ENCODE results near the gene FAM149A. TPM values are rescaled to one million over a fixed set of nuclear protein-coding genes. Genes with fewer than 3 reads are reported as not detected.

Gene FAM149A
- total RNA-seq, 4 donors from 2014 or later, result 0.83 to 11.4 (median 4.0) TPM

GRCh38 chr4:186216465-186217024 lies 112.0 kb downstream of the FAM149A start:
- no peak for DNase-seq
- intact Hi-C loops (cut with DNase I), result no loop called here
- no peak overlapping the region for H3K27ac ChIP-seq
- H3K27me3 ChIP-seq, result no peaks in the 10 kb centered on the region
- TF ChIP-seq CTCF (IDR thresholded peaks at IDR 0.05) (no peak), POLR2A (IDR thresholded peaks at IDR 0.05) (no peak)
- H3K36me3 ChIP-seq, result no peaks in the 10 kb centered on the region
- H3K4me3 ChIP-seq, result no peak overlapping the region
- H3K4me1 ChIP-seq, result no peaks in the 10 kb centered on the region
- WGBS, 2 donors, result 57 to 62% methylated on average over 8 of the region's 8 CpGs
- no peaks in the 10 kb centered on the region for H3K9me3 ChIP-seq

- H3K9me3 ChIP-seq, result no peaks in the 10 kb centered on the region
- DNase-seq, result no peak
- no peaks in the 10 kb centered on the region for H3K36me3 ChIP-seq
- no peaks in the 10 kb centered on the region for H3K27me3 ChIP-seq
- TF ChIP-seq POLR2A (IDR thresholded peaks at IDR 0.05), result no peak
- TF ChIP-seq CTCF (IDR thresholded peaks at IDR 0.05), result no peak
- intact Hi-C loops (cut with DNase I), result no loop called here
- no peak overlapping the region for H3K27ac ChIP-seq
- whole genome bisulfite sequencing, 2 donors, result 60 to 83% methylated on average over 1 of the region's 1 CpG
- H3K4me1 ChIP-seq, result no peaks in the 10 kb centered on the region
- H3K4me3 ChIP-seq, result no peak overlapping the region
Measured at GRCh38 chr4:186217733-186218293, 113.3 kb downstream of the FAM149A start.

GRCh38 chr4:186221624-186222023 lies 117.1 kb downstream of the FAM149A start:
- H3K27ac ChIP-seq, result no peak overlapping the region
- intact Hi-C loops (cut with DNase I), result no loop called here
- 81 to 83% methylated on average over 1 of the region's 1 CpG for WGBS, 2 donors
- no peaks in the 10 kb centered on the region for H3K4me1 ChIP-seq
- no peak for DNase-seq
- no peaks in the 10 kb centered on the region for H3K27me3 ChIP-seq
- no peaks in the 10 kb centered on the region for H3K9me3 ChIP-seq
- TF ChIP-seq POLR2A (IDR thresholded peaks at IDR 0.05), result no peak
- no peak for TF ChIP-seq CTCF (IDR thresholded peaks at IDR 0.05)
- H3K4me3 ChIP-seq, result no peak overlapping the region
- no peaks in the 10 kb centered on the region for H3K36me3 ChIP-seq

Small RNAs within 50 kb of the gene (small RNA-seq; reads per million reads assigned to genes)
- gene RF00322, result 0 reads per million in 4 donors

Other genes starting within 250 kb of the FAM149A start
- gene TLR3, start 35.5 kb upstream of the FAM149A start, total RNA-seq, result 10 to 100 TPM in 1 of 4 donors, 1 to 10 TPM in 3; 2.8 to 11.6 (median 5.8) TPM
- 10 to 100 TPM in 1 of 4 donors, 1 to 10 TPM in 3; 1.4 to 18.1 (median 7.0) TPM for gene CYP4V2, start 86.9 kb downstream of the FAM149A start, total RNA-seq
- gene KLKB1, start 122.8 kb downstream of the FAM149A start, total RNA-seq, result 1 to 10 TPM in 1 of 4 donors, under 1 TPM in 1, not detected in 2; 0.57 to 2.0 TPM
- gene F11, start 161.5 kb downstream of the FAM149A start, total RNA-seq, result not detected

All from esophagus squamous epithelium (tissue), 5 donors.